ENCODE results near the gene CCDC60. TPM values are rescaled to one million over a fixed set of nuclear protein-coding genes. Genes with fewer than 3 reads are reported as not detected.
A peak's percentile ranks its signal among the peaks of the same experiment; 100 is the strongest.

The CCDC60 gene
- total and polyA plus RNA-seq, 2 of the 13 experiments (the other 11 are each of a cell fraction or from before 2014, with no cell fraction given), result not detected

- intact Hi-C loops (cut with micrococcal nuclease; ENCODE audit: unreplicated experiment), result no loop called here
- BruUV-seq (replicated peaks), result no TSS peak
- peaks cover 0 to 1% of the 10 kb centered on the region in 2 experiments; a peak in 1 of 5 replicates for H3K27me3 ChIP-seq (ENCODE audit: control insufficient read depth in 1 of 2, insufficient read depth in 2 of 2, low read length in 2 of 2)
- H3K9ac ChIP-seq (ENCODE audit: insufficient read depth, low read depth, low read length), result no peak overlapping the region
- WGBS (ENCODE audit: low lambda C conversion rate), result 36% methylated on average over 5 of the region's 6 CpGs
- no peaks in the 10 kb centered on the region for H3K9me3 ChIP-seq (ENCODE audit: low read length)
- ATAC-seq (no peak), FAIRE-seq (no peak), DNase-seq (ENCODE audit: low spot score) (no peak)
- H3K4me1 ChIP-seq (ENCODE audit: insufficient read depth, low read length), result no peaks in the 10 kb centered on the region
- CTCF ChIA-PET (ENCODE audit: low intra/inter-chr PET ratio, low total read pairs), result no interaction called here
- H3K4me2 ChIP-seq (ENCODE audit: low read depth, low read length), result no peak overlapping the region
- POLR2A ChIA-PET, result no interaction called here
- no peak overlapping the region for H3K27ac ChIP-seq (ENCODE audit: extremely low read length, insufficient read depth, low read length)
- in situ Hi-C loops (cut with HindIII; ENCODE audit: extremely low pct_ligation_motif_present, low pct_unique_long_range_greater_than_20kb), result loop anchor here (25.0 kb wide), 1 partner anchor 407 kb away; no protein-coding TSS in a partner anchor
- no peaks in the 10 kb centered on the region for H4K20me1 ChIP-seq (ENCODE audit: insufficient read depth, low read length)
- TF ChIP-seq ZNF597 (CRISPR knock-in tag; IDR thresholded peaks at IDR 0.05) (no peak), E2F1 (CRISPR knock-in tag; IDR thresholded peaks at IDR 0.05) (no peak), POGZ (CRISPR knock-in tag; IDR thresholded peaks at IDR 0.05) (no peak)
- no peaks in the 10 kb centered on the region for H3K79me2 ChIP-seq (ENCODE audit: insufficient read depth, low read length)
- H3K4me3 ChIP-seq (replicated peaks in 1 of 3; ENCODE audit: insufficient read depth in 1 of 3, low read depth in 2 of 3, low read length in 3 of 3), result no peak overlapping the region
- H3K36me3 ChIP-seq (replicated peaks in 1 of 2; ENCODE audit: control insufficient read depth in 1 of 2, insufficient read depth in 2 of 2, low read length in 2 of 2), result no peaks in the 10 kb centered on the region
- H2AFZ ChIP-seq (ENCODE audit: low read length), result no peak overlapping the region
These were observed 84.9 kb downstream of the CCDC60 start for GRCh38 chr12:119419381-119419780.

- POLR2A ChIA-PET, result no interaction called here
- H4K20me1 ChIP-seq (ENCODE audit: insufficient read depth, low read length), result no peaks in the 10 kb centered on the region
- FAIRE-seq, result no peak
- H3K27me3 ChIP-seq (ENCODE audit: control insufficient read depth in 1 of 2, insufficient read depth in 2 of 2, low read length in 2 of 2), result peaks cover 0 to 1% of the 10 kb centered on the region in 2 experiments; a peak in 1 of 5 replicates
- BruUV-seq (replicated peaks), result no TSS peak
- no peak for DNase-seq (ENCODE audit: low spot score)
- H2AFZ ChIP-seq (ENCODE audit: low read length), result no peak overlapping the region
- no peaks in the 10 kb centered on the region for H3K4me1 ChIP-seq (ENCODE audit: insufficient read depth, low read length)
- no peaks in the 10 kb centered on the region for H3K36me3 ChIP-seq (replicated peaks in 1 of 2; ENCODE audit: control insufficient read depth in 1 of 2, insufficient read depth in 2 of 2, low read length in 2 of 2)
- intact Hi-C loops (cut with micrococcal nuclease; ENCODE audit: unreplicated experiment) (no loop called here), in situ Hi-C loops (cut with HindIII; ENCODE audit: extremely low pct_ligation_motif_present, low pct_unique_long_range_greater_than_20kb) (loop anchor here (25.0 kb wide), 1 partner anchor 411 kb away; no protein-coding TSS in a partner anchor)
- CTCF ChIA-PET (ENCODE audit: low intra/inter-chr PET ratio, low total read pairs), result no interaction called here
- no peak overlapping the region for H3K4me3 ChIP-seq (replicated peaks in 1 of 3; ENCODE audit: insufficient read depth in 1 of 3, low read depth in 2 of 3, low read length in 3 of 3)
- H3K4me2 ChIP-seq (ENCODE audit: low read depth, low read length), result no peak overlapping the region
- no peaks in the 10 kb centered on the region for H3K79me2 ChIP-seq (ENCODE audit: insufficient read depth, low read length)
- H3K9ac ChIP-seq (ENCODE audit: insufficient read depth, low read depth, low read length), result no peak overlapping the region
- no peaks in the 10 kb centered on the region for H3K9me3 ChIP-seq (ENCODE audit: low read length)
- 0% methylated on average over 2 of the region's 2 CpGs for WGBS (ENCODE audit: low lambda C conversion rate)
- H3K27ac ChIP-seq (ENCODE audit: extremely low read length, insufficient read depth, low read length), result no peak overlapping the region
- ATAC-seq, result no peak
- TF ChIP-seq THAP11 (CRISPR knock-in tag; IDR thresholded peaks at IDR 0.05) (peak; percentile 82), CREB1 (IDR thresholded peaks at IDR 0.05) (no peak), CREB1 (CRISPR knock-in tag; IDR thresholded peaks at IDR 0.05) (no peak), PRPF4 (IDR thresholded peaks at IDR 0.05; ENCODE audit: low read depth, low read length, poor library complexity, severe bottlenecking) (no peak), ZBTB14 (CRISPR knock-in tag; IDR thresholded peaks at IDR 0.05) (no peak), LRRFIP1 (CRISPR knock-in tag; conservative IDR thresholded peaks at IDR 0.05) (no peak), ZNF143 (CRISPR knock-in tag; IDR thresholded peaks at IDR 0.05) (peak; percentile 80), TBX3 (IDR thresholded peaks at IDR 0.05; ENCODE audit: borderline replicate concordance) (no peak), ZNF614 (CRISPR knock-in tag; IDR thresholded peaks at IDR 0.05; ENCODE audit: borderline replicate concordance) (no peak), MBNL3 (CRISPR knock-in tag; conservative IDR thresholded peaks at IDR 0.05) (no peak), PCBP2 (optimal IDR thresholded peaks at IDR 0.05; ENCODE audit: low read depth, low read length, poor library complexity, severe bottlenecking) (no peak)
These were observed 88.8 kb downstream of the CCDC60 start for GRCh38 chr12:119423285-119423684.
